ENCODE results near the gene FOXS1.

FOXS1 gene

GRCh38 chr20:31840906-31841816 is 4.2 kb downstream of the FOXS1 start:
- Mint-ChIP-seq H3K27ac (peak overlapping the region; percentile 97 to 99 (median 97)), H3K4me3 (no peak overlapping the region), H3K27me3 (ENCODE audit: low read depth) (peaks cover 3% of the 10 kb centered on the region), H3K4me1 (peaks cover 34% of the 10 kb centered on the region), H3K9me3 (no peaks in the 10 kb centered on the region), H3K36me3 (ENCODE audit: low read depth) (no peaks in the 10 kb centered on the region)
- no peak for TF ChIP-seq CTCF (IDR thresholded peaks at IDR 0.05; ENCODE audit: unreplicated experiment in 3 of 3)

GRCh38 chr20:31839782-31840487 is 5.5 kb downstream of the FOXS1 start:
- Mint-ChIP-seq H3K9me3 (no peaks in the 10 kb centered on the region), H3K4me1 (peaks cover 44% of the 10 kb centered on the region), H3K27me3 (ENCODE audit: low read depth) (peaks cover 3% of the 10 kb centered on the region), H3K36me3 (ENCODE audit: low read depth) (no peaks in the 10 kb centered on the region), H3K27ac (no peak overlapping the region), H3K4me3 (no peak overlapping the region)
- TF ChIP-seq CTCF (IDR thresholded peaks at IDR 0.05; ENCODE audit: unreplicated experiment in 3 of 3): no peak

DNA sequence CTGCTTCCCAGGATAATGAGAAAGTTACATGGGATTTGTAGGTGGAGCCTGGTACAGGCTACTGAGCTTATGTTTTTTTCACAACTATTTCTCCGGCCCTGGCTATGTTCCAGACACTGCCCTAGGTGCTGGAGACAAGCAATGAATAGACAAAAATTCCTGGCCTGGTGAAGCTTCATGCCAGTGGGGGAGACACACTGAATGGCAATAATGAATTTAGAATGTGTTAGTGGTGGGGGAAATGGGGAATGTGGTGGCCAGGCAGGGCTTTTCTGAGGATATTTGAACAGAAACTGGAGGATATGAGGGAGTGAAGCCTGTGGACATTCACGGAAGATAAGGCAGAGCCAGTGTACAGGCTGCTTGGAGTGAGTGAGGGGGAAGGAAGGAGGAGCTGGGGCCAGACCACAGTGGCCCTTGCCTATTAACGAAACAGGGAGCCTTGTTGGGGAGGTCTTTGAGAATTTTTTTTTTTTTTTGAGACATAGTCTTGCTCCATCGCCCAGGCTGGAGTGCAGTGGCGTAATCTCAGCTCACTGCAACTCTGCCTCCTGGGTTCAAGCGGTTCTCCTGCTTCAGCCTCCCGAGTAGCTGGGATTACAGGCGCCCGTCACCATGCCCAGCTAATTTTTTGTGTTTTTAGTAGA is 6.6 kb downstream of the FOXS1 start:
- Mint-ChIP-seq H3K9me3 (no peaks in the 10 kb centered on the region), H3K4me1 (peaks cover 49% of the 10 kb centered on the region), H3K36me3 (ENCODE audit: low read depth) (no peaks in the 10 kb centered on the region), H3K27ac (no peak overlapping the region), H3K4me3 (no peak overlapping the region), H3K27me3 (ENCODE audit: low read depth) (peaks cover 3% of the 10 kb centered on the region)
- no peak for TF ChIP-seq CTCF (IDR thresholded peaks at IDR 0.05; ENCODE audit: unreplicated experiment in 3 of 3)

GRCh38 chr20:31837896-31838397 is 7.5 kb downstream of the FOXS1 start:
- Mint-ChIP-seq H3K36me3 (ENCODE audit: low read depth) (no peaks in the 10 kb centered on the region), H3K4me1 (peaks cover 49% of the 10 kb centered on the region), H3K9me3 (no peaks in the 10 kb centered on the region), H3K27me3 (ENCODE audit: low read depth) (peaks cover 3% of the 10 kb centered on the region), H3K27ac (no peak overlapping the region), H3K4me3 (no peak overlapping the region)
- no peak for TF ChIP-seq CTCF (IDR thresholded peaks at IDR 0.05; ENCODE audit: unreplicated experiment in 3 of 3)

DNA sequence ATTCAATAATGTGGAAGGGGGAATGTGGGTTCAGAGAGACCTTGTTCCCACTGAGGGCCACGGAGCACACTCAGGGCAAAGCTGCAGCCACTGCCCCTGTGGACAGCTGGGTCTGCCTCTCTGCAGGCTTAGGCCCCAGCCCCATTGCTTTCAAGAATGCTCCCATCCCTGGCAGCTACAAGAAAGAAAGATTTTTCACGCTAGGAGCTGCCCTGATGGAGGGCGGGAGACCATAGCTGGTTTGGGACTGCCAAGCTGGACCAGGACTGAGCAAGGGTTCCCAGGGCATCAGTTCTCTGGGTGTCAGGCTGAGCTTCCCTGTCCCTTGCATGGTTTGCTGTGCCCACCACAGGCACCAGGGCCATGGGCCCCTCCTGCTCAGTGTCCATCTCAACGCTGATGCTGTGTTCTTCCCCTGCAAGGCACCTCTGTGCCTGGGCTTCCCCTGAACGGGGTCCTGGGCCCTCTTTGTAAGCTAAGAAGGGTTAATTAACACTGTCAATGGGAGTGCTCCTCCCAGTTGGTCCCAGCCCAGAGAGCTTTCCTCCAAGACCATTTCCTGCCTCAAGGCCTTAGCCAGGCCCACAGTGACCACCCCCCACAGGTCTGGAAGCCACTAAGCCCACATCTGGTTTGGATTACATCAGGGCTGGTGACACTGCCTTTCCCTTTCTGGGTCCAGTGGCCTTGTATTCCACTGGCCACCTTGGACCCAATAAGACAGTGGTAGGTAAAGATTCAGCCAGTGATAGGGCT is 8.4 kb downstream of the FOXS1 start:
- H3K4me3 Mint-ChIP-seq: no peak overlapping the region
- H3K9me3 Mint-ChIP-seq: no peaks in the 10 kb centered on the region
- no peak for TF ChIP-seq CTCF (IDR thresholded peaks at IDR 0.05; ENCODE audit: unreplicated experiment in 3 of 3)
- H3K27ac Mint-ChIP-seq: peak overlapping the region in 1 of 3 experiments; percentile 88
- H3K27me3 Mint-ChIP-seq (ENCODE audit: low read depth): peaks cover 3% of the 10 kb centered on the region
- peaks cover 41% of the 10 kb centered on the region for H3K4me1 Mint-ChIP-seq
- H3K36me3 Mint-ChIP-seq (ENCODE audit: low read depth): no peaks in the 10 kb centered on the region
